Measurements from ENCODE around the gene PIBF1.

DNA sequence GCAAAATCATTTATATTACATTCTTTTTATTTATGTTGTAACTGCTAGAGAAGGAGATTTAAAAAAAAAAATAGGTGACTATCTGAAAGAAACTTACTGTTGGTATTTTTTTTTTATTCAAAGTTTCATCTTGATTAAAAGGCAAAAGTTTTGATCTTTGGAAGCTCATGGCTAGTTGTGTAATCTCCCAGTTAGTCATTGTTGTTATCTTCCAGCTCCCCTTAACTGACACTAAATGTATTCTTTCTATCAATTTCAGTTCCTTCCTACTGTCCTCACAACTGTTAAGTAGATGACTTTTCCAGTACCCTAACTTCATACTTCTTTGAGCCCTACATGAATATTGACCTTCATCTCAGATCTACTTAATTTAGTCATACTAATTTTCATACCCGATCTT lies 71.1 kb downstream of the PIBF1 start:
- TF ChIP-seq, protein P1, sequence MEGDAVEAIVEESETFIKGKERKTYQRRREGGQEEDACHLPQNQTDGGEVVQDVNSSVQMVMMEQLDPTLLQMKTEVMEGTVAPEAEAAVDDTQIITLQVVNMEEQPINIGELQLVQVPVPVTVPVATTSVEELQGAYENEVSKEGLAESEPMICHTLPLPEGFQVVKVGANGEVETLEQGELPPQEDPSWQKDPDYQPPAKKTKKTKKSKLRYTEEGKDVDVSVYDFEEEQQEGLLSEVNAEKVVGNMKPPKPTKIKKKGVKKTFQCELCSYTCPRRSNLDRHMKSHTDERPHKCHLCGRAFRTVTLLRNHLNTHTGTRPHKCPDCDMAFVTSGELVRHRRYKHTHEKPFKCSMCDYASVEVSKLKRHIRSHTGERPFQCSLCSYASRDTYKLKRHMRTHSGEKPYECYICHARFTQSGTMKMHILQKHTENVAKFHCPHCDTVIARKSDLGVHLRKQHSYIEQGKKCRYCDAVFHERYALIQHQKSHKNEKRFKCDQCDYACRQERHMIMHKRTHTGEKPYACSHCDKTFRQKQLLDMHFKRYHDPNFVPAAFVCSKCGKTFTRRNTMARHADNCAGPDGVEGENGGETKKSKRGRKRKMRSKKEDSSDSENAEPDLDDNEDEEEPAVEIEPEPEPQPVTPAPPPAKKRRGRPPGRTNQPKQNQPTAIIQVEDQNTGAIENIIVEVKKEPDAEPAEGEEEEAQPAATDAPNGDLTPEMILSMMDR (IDR thresholded peaks at IDR 0.05): no peak
- no peak for TF ChIP-seq EZH2 (IDR thresholded peaks at IDR 0.05)
